Neural progenitor cell (in vitro differentiated cells): ENCODE results near the gene ZMYND8.

ENCODE experiments used
- CTCF ChIP-seq: fragments of 200-600 bp; sonication (generic); IDR thresholded peaks from 2 replicates; pipeline ENCODE4 v1.5.1; 2017; ENCODE audit warnings: antibody characterized with exemption, mild to moderate bottlenecking
- EZH2phosphoT487 ChIP-seq: fragments of 200-600 bp; sonication (generic); IDR thresholded peaks from 2 replicates; pipeline ENCODE4 v1.6.1; 2017; ENCODE audit warnings: antibody characterized with exemption

GRCh38 chr20:47187450-47188195, 168.9 kb downstream of the ZMYND8 start:
- TF ChIP-seq EZH2phosphoT487: no peak
- no peak for TF ChIP-seq CTCF
